NAMALWA (cell line): ENCODE results near the gene CD74.

Experiments used
- DNase-seq: peaks from one replicate; pipeline ENCODE4 v3.0.0-alpha.2; 2015; ENCODE audit warnings: low spot score

The CD74 gene

DNA sequence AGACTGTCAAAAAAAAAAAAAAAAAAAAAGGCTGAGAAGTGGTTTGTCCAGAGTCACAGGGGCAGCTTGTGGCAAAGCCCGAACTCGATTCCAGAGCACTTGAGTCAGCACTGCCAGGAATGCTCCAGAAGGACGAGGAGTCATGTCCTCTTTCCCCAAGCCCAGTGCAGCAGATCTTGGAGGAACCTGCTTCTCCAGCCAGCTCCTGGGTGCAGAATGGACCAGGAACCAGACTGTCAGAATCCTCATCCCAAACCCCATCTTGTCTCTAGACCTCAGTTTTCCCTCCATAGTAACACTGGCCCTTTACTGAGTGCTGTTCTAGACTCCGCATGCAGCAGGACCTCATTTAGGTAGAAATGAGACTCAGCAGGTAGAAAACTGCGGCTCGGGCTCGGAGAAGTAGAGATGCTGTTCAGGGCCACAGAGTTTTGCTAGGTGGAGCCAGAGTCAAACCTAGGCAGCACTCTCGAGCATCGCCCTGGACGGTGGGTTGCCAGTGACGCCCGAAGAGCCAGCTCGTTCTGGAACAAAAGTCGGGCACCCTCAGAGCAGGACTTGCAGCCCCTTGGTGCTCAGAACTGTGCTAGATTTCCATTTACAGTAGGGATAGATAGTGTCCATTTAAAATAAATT is 15.4 kb downstream of the CD74 start:
- DNase-seq: no peak

GRCh38 chr5:150396267-150396666 is 16.4 kb downstream of the CD74 start:
- DNase-seq: no peak

GRCh38 chr5:150395688-150395975 is 17.1 kb downstream of the CD74 start:
- no peak for DNase-seq

DNA sequence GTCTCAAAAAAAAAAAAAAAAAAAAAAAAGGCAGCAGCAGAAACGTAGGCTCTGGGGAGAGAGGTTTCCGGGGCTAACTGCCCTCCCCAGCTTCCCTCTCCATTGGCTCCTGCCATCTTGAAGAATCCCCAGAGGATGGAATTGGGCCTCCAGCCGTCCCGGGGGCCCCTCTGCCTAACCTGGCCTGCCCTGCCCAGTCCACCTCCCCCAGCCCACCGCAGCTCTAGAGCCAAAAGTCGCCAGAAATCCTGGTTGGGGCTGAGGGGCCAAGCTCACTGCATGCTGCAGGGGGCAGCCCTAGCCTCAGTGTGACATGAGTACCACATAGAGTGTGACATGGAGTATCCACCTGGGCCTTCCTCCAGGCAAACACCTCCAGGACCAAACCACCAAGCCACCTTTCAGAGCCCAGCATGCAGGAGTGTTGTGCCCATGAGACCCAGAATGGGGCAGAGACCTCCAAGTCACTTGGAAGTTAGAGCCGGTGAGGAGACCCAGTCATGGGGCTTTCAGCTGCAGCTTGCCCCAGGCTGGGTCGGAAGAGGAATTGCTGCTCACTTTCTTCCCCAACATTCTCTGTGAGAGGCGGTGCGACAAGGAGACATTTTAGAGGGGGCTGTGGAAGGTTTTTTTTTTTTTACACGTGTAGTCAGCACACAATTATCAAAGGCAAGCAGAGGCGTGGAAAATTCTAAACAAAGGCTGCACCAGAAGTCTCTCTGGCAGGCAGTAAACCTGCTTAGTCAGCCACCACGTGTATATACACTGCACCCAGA is 17.6 kb downstream of the CD74 start:
- no peak for DNase-seq

- DNase-seq: no peak
These were observed 18.6 kb downstream of the CD74 start for GRCh38 chr5:150394131-150394530.

DNA sequence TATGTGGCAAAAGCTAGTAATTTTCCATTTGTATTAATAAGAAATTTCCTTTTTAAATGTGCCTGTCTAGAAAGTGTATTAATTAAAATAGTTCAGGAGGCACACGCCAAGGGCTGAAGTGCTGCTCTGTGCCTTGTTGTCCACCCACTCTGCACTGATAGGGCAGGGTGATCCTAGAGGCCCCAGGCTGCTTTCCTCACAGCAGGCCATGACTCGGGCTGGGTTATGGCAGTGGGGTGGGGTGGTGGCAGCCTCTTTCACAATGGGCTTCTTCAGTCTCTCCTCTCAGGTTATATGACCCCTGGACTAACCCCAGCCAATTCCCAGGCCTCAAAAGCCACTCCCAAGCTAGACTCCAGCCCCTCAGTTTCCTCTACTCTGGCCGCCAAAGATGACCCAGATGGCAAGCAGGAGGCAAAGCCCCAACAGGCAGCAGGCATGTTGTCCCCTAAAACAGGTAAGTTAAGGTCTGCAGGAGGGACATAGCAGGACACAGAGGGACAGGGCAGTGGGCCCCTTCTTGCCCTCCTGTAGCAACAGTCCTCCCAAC is 19.5 kb downstream of the CD74 start:
- no peak for DNase-seq

DNA sequence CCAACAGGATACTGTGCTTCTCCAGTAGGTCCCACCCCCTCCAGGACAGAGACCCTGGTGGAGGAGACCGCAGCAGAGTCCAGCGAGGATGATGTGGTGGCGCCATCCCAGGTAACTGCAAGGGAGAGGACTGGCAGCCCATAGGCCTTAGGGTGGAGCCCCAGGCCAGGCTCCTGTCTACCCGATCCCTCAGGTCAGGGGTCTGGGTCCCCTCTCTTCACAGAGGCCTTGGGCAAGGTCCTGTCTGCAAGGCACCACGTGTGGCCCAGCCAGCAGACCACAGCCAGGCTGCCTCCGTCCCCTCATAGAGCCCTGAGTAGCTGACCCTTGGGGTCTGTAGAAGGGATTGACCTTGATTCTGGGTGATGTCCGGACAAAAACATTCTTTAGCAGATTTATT is 20.0 kb downstream of the CD74 start:
- no peak for DNase-seq

- no peak for DNase-seq
These were observed 20.7 kb downstream of the CD74 start for GRCh38 chr5:150391986-150392385.

GRCh38 chr5:150391064-150391834 is 21.5 kb downstream of the CD74 start:
- DNase-seq: no peak

- no peak for DNase-seq
These were observed 23.0 kb downstream of the CD74 start for GRCh38 chr5:150389531-150390266.

GRCh38 chr5:150386024-150386855 is 26.5 kb downstream of the CD74 start:
- no peak for DNase-seq

DNA sequence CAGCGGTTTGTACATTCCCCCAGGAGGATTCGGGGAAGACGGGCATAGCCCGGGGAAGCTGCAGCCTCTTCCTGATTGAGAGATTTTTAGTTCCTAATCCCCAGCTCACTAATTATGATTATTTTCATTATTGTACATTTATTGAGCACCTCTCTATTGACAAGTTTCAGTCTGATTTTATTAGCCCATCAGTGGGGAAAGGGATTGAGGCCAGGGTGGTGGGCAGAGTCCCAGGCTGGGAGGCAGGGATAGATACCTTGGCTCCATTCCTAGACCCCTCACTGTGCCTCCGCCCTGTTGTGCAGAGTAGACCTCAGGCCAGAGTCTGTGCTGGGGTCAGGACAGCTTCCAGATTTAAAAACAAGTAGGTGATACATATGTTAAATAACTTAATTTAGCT is 28.0 kb downstream of the CD74 start:
- DNase-seq: no peak

GRCh38 chr5:150377964-150378694 is 34.6 kb downstream of the CD74 start:
- no peak for DNase-seq

DNA sequence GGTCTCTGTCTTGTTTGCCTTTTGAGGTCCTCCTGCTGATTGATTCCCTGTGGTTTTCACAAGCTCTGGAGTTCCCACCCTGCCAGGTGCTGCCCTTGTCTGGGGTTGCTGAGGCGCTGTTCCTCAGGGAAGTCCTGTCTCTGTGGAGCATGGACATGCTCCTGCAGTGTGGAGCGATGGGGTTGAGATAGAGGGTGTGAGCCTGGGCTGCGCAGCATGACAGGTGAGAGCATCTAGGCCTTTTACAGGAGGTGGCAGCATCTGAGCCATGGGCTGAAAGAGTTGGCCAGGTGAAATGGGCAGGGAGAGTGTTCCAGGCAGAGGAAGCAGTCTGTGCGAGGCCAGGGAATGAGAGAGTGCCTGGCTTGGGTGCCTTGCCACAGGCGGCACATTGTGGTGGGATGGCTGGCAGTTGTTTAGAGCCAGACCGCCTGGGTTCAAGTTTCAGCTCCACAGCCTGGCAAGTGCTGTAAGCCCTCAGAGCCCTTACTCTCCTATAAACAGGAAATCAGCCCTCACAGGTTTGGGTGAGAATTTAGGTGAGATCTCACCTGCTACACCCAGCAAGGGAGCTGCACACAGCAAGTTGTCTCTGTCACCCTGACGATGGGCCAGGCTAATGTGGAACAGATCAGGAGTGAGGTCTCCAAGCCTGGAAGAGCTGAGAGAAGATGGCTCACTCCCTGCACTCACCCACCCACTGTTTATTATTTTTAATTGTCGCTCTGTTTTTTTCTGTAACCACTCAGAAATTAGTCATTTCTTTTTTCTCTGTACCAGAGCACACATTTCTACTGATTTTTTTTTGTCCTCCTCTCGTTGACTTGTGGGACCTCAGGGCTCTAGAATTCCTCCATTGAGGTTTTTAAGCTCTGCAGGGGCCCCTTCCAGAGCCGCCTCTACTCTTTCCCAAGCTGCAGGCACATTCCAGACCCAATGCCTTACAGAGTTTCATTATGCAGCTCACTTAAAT is 35.6 kb downstream of the CD74 start:
- no peak for DNase-seq

DNA sequence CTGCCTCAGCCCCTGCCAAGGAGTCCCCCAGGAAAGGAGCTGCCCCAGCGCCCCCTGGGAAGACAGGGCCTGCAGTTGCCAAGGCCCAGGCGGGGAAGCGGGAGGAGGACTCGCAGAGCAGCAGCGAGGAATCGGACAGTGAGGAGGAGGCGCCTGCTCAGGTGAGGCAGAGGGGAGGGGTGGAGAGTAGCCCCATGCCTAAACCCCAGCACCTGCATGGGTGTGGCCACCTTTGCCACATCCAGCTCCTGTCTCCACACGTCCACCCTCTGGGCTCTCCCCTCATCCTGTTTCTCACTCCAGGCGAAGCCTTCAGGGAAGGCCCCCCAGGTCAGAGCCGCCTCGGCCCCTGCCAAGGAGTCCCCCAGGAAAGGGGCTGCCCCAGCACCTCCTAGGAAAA is 38.1 kb downstream of the CD74 start:
- no peak for DNase-seq

- DNase-seq: no peak
These were observed 40.1 kb downstream of the CD74 start for GRCh38 chr5:150372639-150373038.

- no peak for DNase-seq
These were observed 44.2 kb downstream of the CD74 start for GRCh38 chr5:150368526-150368925.

DNA sequence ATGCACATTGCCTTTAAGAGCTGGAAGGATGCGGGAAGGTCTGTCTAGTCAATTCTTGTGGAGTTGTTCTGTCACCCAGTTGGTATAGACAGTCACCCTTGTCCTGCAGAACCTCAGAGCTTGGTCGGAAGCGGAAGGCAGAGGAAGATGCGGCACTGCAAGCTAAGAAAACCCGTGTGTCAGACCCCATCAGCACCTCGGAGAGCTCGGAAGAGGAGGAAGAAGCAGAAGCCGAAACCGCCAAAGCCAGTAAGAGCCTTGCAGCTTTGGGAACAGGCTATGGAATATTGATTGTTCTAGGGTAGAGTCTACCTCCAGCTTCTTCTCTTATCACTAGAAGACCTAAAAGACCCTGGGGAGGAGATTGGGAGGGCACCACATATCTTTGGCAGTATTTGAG is 48.7 kb downstream of the CD74 start:
- no peak for DNase-seq

DNA sequence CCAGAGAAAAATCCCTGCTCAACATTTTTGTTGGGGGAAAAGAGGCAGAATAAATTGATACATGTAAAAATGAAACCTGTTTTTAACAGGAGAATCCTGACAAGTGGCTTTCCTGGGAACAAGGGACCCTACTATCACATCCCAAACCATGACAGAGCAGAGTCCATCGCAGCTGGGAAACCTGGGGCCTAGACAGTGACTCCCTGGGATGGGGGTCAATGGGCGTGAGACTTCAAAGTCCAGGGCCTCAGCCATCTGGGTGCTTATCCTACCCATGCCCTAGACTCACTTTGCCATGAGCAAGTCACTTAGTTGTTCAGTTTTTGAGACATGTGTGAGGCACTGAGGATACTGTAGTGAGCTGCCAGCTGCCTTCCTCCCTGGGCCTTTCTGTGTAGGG is 49.5 kb downstream of the CD74 start:
- no peak for DNase-seq

- no peak for DNase-seq
These were observed 51.4 kb downstream of the CD74 start for GRCh38 chr5:150361301-150361700.
